GM19239 (cell line): ENCODE results near the gene ZNF646.

Source experiments
- DNase-seq: peaks from one replicate; pipeline ENCODE4 v3.0.0; 2011; ENCODE audit warnings: low spot score; ENCODE audit not compliant: insufficient read length
- FAIRE-seq: peaks from 2 replicates; lab custom pipeline; 2011; peaks lifted over from hg19 to GRCh38; lab: Jason Lieb, UNC

The ZNF646 gene

GRCh38 chr16:31063843-31064611 is 10.2 kb upstream of the ZNF646 start:
- DNase-seq, result no peak
- FAIRE-seq, result no peak

- DNase-seq (no peak), FAIRE-seq (no peak)
Measured at GRCh38 chr16:31064882-31065461, 9.2 kb upstream of the ZNF646 start.

GRCh38 chr16:31067342-31067741 is 6.9 kb upstream of the ZNF646 start:
- no peak for DNase-seq
- FAIRE-seq, result no peak

- DNase-seq, result no peak
Measured at GRCh38 chr16:31071861-31072260, 2.4 kb upstream of the ZNF646 start.

GRCh38 chr16:31072540-31073141 is 1.6 kb upstream of the ZNF646 start:
- DNase-seq (peak; percentile 42), FAIRE-seq (peak; percentile 81)

More at GRCh38 chr16:31071861-31072260, 2.4 kb upstream of the ZNF646 start:
- FAIRE-seq, result no peak

GRCh38 chr16:31073142-31073969 is 866 bp upstream of the ZNF646 start:
- no peak for FAIRE-seq

GRCh38 chr16:31074814-31075183 is 577 bp downstream of the ZNF646 start:
- no peak for FAIRE-seq
- DNase-seq, result no peak

More at GRCh38 chr16:31073142-31073969, 866 bp upstream of the ZNF646 start:
- peak; percentile 77 for DNase-seq

- FAIRE-seq, result no peak
- no peak for DNase-seq
Measured at GRCh38 chr16:31076319-31076718, 2.1 kb downstream of the ZNF646 start.

GRCh38 chr16:31077024-31077423 is 2.8 kb downstream of the ZNF646 start:
- no peak for FAIRE-seq
- DNase-seq, result no peak

- DNase-seq, result no peak
- no peak for FAIRE-seq
Measured at GRCh38 chr16:31077592-31078396, 3.6 kb downstream of the ZNF646 start.

GRCh38 chr16:31078597-31079341 is 4.5 kb downstream of the ZNF646 start:
- no peak for DNase-seq
- no peak for FAIRE-seq

- DNase-seq (no peak), FAIRE-seq (no peak)
Measured at GRCh38 chr16:31079342-31079944, 5.2 kb downstream of the ZNF646 start.

- DNase-seq (no peak), FAIRE-seq (no peak)
Measured at GRCh38 chr16:31080035-31080629, 5.9 kb downstream of the ZNF646 start.

- DNase-seq, result no peak
- no peak for FAIRE-seq
Measured at GRCh38 chr16:31080756-31081419, 6.7 kb downstream of the ZNF646 start.

GRCh38 chr16:31081428-31082351 is 7.5 kb downstream of the ZNF646 start:
- DNase-seq, result no peak
- FAIRE-seq, result no peak

- DNase-seq (no peak), FAIRE-seq (no peak)
Measured at GRCh38 chr16:31082368-31083045, 8.3 kb downstream of the ZNF646 start.
